Breast epithelium (tissue), 3 donors: Measurements from ENCODE around the gene CEP126.

Experiments used
- CTCF ChIP-seq, 3 donors: fragments of 450-650 bp; IDR thresholded peaks; one replicate each; pipeline ENCODE4 v1.5.1; 2016 to 2017; ENCODE audit warnings: antibody characterized with exemption in 3 of 3, mild to moderate bottlenecking in 3 of 3, moderate library complexity in 3 of 3
- POLR2A ChIP-seq: fragments of 450-650 bp; IDR thresholded peaks from one replicate; pipeline ENCODE4 v1.6.1; 2016; ENCODE audit warnings: antibody characterized with exemption, mild to moderate bottlenecking, moderate library complexity

- TF ChIP-seq POLR2A = no peak
- no peak for TF ChIP-seq CTCF (IDR thresholded peaks at IDR 0.05)
Measured at GRCh38 chr11:101880222-101880621, 34.6 kb upstream of the CEP126 start.
